Pons (tissue), 1 donor: ENCODE data around the gene HSPG2.

Experiments
- DNase-seq: peaks from one replicate; pipeline ENCODE4 v3.0.0-alpha.2; 2016; ENCODE audit warnings: low spot score

HSPG2 gene

DNA sequence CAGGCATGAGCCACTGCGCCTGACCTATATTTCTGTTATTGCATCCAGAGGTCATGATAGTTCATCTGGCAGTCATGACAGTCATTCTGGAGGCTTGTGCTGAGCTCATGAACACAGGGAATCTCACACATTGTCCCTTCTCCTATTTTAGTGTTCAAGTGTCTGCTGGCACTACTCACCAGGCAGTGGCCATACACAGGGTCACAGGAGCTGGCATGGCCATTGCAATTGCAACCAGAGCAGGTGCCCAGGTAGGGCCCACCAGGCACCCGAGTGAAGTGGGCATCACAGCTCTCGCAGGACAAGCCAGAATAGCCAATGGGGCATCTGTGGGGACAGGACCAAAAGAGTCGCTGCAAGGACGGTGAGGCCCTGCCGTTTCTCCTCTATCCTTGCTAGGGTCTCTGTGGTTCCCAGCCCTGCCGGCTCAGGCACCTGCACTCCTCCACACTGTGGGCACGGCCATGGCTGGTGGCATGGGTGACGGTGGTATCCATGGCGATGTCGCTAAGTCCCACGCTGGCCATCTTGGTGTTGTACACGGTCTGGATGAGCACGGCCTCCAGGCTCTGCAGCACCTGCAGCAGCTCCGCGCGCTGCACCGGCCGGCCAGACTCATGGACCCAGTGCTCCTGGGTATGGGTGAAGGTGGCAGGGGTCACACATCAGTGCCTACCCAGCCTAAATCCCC lies 57.0 kb downstream of the HSPG2 start:
- DNase-seq: no peak

DNA sequence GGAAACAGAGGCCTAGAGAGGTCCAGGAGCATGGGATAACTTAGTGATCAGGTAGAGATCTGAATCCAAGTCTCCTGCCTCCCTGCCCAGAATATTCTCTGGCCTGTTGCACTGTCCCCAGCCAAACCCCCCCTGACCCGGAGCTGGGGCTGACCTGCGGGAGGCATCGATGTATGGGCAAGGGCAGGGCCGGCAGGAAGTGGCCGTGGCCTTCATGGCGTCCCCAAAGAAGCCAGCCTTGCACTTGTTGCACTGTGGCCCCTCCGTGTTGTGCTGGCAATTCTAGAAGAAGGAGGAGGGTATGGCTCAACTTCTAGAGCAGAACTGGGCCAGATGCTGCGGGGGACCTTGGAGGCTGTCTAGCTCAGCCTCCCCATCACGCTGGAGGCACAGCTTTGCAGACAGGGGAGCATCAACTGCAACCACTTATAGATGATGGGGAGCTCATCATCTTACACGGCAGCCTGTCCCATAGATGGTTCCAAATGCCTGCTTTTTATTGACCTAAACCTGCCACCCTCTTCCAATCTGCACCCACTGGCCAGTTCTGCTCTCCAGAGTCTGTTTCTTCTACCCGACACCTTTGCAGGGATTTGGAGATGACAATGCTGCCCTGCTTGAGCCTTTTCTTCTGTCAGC lies 58.2 kb downstream of the HSPG2 start:
- no peak for DNase-seq

DNA sequence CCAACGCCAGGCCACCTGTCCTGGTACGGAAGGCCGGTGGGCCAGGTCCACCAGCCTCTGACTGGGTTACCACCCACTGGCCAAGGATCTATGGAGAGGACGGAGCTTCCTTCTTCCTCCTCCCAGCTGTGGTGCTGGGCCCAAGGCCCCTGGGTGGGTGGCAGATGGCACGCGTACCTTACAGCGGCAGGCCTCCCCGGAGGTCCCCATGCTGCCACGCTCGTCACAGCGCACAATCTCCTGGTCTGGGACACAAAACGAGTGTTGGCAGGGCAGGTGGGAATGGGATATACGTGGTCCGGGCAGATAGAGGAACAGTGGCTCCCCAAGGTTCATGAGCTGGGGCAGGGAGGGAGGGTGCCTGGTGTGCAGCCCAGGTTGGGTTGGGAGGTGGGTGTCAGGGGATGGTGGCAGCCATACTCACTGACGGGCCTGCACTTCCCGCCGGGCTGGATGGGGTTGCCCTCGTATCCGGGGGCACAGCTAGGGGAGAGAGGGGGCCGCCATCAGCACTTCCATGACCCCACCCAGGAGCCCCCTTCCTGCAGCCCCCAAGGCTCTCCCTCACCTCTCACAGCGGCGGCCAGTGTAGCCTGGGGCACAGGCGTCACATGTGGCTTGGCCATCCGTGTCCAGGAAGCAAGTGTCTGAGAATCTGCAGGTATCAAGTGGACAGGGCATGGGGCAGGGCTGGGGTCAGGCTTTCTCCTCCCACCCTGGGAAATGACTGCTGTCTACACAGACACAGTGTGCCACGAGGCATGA lies 58.9 kb downstream of the HSPG2 start:
- no peak for DNase-seq

DNA sequence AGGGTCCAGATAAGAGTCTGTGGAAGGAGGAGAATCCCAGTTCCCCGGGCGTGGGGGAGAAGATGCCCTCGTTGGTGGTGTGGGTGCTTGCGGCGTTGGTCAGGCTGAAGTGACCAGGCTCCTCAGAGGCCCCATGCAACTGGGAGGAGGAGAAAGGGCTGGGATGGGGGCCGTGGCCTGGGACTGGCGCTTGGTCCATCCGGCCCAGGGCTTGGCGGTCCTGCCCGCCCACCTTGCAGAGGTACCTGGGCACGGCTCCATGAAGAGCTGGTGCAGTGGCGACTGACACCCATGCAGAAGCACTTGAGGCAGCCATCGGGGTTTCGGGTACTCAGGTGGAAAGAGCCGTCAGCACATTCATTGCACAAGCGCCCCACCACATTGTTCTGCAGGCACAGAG lies 60.8 kb downstream of the HSPG2 start:
- no peak for DNase-seq

DNA sequence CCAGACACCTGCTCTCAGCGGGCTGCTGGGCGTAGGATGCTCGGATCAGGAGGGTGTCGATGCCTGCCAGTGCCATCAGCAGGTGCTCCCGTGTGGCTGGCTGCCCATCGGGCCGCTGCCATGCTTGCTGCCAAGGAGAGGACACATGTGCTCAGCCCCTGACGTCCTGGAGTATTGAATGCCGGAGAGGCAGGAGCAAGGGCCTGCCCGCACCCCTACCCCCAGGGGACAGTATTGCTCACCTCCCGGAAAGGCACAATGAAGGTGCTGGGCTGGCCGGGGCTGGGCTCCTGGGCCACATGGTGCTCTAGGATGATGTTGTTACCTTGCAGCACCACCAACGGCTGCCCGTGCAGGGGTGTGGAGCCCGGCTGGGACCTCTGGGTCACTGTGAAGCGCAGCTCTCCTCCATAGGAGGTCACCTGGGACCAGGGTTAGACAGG lies 61.5 kb downstream of the HSPG2 start:
- DNase-seq: no peak

DNA sequence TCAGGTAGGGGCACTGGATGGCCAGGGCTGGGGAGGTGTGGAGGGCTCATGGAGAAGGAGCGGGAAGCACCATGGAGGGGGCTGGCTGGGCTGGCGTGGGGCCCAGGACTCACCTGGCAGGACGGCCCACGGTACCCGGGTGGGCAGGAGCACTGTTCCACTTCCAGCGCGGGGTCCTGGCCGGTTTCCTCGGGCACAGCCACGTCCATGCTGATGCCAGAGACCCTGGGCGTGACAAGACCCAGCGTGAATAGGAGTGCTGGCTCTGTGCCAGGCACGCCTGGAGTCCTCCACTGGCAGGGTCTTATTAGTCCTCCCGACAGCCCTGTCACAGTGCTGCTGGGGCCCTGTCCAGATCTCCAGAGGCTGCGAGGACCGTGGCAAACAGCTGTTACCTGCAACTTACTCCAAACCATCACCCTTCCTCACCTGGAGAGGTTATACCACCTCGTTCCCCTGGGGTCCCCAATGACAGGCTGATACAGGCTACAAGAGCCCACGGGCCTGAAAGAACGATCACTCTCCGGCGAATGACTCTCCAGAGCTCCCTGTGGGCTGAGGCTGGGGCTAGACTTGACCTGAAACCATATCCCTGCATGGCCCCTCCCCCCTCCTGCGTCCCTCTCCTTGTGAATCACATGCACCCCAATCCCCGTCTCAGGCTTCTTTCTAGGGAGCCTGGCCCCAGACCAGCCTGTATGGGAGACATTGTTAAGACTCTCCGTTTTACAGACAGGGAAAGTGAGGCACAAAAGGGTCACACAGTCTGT lies 62.1 kb downstream of the HSPG2 start:
- no peak for DNase-seq

DNA sequence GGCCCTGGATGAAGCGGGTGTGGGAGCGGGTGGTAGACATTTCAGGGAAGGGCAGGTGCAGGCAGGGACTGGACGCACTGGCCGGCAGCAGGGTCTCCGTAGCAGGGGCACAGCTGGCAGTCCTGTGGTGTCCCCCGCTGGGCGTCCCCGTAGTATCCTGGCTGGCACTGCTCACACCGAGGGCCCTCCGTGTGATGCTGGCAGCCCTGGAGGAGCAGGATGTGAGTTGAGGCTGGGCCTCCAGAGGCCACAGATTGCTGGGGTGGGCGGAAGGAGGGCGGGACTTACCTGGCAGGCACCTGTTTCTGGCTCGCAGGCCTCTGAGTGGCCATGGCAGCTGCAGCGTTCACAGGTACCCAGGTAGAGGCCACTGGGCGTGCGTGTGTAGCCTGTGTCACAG lies 62.8 kb downstream of the HSPG2 start:
- no peak for DNase-seq

DNA sequence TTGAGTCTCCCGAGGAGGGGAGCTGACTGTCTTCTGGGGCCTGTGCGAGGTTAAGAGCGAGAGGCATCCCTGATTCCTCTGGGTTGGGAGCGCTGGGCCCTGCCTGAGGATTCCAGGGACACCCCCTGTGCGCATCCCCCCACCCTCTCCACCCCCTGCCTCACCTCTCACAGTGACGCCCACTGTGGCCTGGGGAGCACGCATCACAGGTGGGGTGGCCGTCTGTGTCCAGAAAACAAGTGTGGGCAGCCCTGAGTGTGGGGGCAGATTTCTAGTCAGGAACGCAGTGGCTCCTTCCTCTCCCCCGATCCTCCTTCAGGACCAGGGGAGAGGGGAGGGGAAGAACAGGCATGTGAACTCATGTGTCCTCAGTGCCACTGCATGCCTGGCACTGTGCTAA lies 63.3 kb downstream of the HSPG2 start:
- no peak for DNase-seq

DNA sequence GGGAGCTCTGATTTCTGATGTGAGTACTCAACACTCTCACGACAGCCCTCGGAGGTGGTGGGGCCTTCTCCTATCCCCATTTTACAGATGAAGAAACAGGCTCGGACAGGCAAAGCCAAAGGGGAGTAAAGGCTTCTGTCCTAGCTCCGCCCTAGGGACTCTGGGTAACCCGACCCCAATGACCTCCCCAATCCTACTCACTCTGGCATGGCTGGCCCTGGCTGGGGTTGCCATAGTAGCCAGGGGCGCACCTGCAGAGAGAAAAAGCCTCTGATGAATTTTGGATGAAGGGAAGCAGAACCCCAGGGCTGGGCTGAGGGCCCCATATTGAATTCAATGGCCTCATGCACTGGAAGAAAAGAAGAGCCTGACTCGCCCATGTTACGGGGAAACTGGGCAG lies 63.9 kb downstream of the HSPG2 start:
- DNase-seq: no peak

DNA sequence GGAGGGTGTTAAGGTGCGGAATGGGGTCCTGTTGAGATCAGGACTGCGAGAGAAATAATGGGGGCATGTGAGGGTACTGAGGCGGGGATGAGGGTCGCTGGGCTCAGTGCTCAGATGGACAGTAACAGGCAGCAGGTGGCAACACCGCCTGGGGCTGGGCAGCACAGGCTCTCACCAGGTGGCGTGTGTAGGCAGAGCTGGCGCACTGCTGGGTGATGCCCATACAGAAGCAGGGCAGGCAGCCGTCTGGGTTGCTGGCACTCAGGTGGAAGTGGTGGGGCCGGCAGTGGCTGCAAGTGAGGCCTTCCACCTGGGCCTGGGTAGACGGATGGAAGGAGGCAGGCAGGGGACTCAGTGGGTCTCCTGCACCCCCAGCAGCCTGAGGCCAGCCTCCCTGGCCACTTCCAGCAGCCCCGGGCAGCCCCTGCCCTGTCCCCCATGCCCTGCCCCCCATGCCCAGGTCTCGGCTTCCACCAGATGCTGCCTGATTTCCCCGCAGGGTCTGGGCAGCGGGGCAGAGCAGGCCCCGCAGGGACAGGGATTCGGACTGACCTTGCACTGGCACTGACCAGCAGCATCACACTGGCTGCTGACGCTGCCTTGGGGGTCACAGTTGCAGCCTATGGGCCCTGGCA lies 64.5 kb downstream of the HSPG2 start:
- DNase-seq: no peak

DNA sequence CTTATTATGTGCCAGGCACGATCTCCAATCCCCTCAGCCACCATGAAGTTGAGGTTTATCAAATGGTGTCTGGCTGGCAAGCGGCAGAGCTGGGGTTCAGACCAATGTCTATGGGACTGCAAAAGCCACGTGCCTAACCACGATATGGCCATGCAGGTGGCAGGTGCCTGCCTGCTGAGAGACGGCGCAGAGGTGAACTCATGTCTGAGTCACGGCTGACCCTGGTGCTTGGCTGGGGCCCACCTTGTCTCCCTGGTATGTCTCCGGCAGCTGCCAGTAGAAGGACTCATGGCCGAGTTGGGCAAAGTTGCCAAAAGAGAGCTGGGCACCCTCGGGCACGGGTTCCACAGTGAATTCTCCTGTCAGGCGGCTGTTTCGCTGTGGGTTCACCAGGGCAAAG lies 65.2 kb downstream of the HSPG2 start:
- DNase-seq: no peak

DNA sequence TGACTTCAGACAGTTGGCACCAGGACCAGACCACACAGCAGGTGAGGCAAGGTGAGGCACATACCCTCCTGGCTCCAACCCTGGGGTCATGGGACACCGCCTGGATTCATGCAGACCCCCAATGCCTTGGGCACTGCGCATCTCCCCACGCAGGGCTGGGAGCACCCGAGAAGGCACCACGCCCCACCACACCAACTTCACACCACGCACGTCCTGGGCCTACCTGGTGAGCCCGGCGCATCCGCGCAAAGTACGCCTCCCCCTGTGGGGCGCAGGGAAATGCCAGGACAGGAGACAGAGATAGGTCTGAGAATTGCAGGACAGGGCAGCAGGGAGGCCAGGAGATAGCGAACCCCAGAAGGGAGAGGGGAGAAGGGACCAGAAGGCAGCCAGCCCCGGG lies 66.5 kb downstream of the HSPG2 start:
- no peak for DNase-seq

DNA sequence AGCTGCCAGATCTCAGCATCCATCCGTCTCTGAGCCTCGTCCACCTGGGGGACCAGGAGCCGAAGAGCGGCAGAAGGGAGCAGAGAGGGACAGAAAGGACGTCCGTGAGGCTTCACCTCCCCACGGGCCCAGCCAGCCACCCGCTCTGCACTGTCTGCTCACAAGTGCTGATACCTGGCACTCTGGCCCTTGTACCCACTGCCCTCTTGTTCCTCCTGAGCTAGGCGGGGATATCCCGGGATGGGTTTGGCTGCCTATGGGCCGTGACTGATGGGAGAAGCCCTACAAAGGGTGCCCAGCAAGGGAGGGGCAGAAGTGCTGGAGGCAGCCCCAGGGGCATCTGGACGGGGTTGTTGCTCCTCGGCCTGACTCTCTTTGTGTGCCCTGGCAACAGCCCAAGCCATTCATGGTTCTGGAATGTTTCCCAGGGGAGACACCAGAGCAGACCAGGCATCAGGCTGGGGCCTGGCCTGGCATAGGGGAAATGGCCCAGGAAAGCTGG lies 67.4 kb downstream of the HSPG2 start:
- DNase-seq: peak; percentile 81

DNA sequence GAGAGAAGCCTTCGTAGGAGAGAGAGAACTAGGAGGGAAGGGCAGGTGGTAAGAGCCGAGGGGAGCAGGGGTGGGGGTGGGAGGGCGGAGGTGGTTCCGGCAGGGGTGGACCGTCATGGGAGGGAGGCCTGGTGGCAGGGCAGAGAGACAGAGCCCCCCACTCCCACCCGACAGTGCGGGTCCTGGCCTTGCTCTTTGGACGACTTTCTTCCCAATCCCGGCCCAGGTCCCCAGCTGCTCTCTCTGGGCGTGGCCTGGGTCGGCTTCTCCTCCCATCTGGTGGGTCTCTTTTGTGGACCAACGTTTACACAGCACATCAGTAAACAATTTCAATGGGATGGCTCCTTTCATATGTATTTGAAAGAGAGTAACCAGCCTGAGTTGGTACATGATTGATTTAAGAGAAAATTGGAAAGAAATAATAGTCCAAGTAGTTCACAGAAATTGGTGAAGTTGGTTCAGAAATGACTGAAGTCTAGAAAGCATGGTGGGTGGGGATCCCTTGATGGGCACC lies 68.1 kb downstream of the HSPG2 start:
- DNase-seq: no peak

DNA sequence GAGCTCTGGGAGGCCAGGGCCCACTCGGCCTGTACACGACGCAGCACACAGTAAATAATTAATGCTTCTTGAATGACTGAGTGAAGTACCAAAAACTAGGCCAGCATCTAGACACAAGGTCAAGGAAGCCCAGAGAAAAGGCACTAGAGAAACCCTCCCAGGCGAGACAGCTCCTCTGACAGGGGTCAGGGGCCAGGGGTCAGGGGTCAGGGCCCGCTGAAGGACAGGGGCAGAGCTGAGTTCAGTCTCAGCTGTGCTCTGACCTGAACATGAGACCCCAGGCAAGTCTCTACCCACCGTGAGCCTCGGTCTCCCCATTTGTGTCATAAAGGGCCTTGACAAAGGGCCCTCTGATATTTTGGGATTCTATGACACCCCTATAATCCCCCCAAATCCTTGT lies 68.6 kb downstream of the HSPG2 start:
- DNase-seq: no peak

DNA sequence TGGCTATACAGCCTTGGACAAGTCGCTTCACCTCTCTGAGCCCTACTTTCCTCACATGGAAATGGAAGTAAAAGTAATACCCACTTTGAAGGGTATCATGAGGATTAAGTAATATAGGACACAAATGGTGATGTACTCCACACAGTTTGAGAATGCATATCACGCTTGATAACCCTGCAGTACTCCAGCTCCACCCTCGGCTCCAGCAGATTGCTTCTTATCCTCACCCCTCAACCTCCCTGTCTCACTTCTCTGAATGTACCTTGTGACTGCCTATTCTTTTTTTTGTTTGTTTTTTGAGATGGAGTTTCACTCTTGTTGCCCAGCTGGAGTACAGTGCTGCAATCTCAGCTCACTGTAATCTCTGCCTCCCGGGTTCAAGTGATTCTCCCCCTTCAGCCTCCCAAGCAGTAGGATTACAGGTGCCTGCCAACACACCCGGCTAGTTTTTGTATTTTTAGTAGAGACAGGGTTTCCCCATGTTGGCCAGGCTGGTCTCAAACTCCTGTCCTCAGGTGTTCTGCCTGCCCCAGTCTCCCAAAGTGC lies 69.6 kb downstream of the HSPG2 start:
- DNase-seq: no peak

DNA sequence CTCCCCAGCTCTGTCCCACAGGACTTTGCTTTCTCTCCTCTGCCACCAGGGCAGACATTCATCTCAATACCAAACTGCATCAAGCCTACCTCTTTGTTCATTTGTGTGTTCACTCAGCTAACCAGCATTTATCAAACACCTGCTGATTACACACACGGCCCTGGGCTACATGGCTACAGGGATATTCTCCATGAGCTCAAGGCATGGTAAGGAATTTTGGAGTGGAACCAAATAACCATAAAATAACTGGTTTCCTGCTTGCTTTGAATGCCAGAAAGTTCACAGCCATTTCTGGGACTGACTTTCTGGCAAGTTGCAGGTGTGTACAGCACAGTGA lies 70.4 kb downstream of the HSPG2 start:
- no peak for DNase-seq

DNA sequence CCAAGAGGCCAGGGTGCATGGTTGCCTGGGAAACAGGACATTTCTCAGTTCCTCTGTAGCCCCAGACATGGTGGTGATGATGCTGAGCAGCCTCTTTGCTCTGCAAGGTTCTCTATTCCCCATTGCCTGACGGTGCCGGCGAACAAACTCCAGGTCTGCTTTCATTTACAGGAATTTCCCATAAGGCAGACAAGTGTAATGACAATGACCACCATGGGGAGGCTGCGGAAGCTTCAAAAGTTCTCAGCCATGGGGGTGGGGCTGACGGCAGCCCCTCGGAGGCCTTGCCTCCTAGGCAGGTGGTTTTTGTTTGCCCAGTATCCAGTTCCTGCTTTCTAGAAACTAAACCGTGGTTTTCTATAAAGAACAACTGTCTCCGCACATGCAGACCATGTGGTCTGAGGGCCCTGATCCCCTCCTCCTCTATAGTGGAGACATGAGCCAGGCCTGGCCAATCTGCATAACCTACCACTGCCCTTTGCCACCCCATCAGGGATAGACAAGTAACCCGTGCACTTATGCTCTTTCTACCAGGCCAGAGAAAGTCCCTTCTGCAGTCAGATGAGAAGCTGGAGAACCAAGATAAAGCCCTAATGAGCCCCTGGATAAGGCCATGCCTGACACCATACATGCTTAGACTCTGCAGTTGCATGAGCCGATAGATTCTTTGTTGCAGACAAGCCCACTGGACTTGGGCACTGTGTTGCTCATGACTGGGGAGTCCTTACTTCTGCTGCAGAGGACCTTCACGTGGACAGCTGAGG lies 71.0 kb downstream of the HSPG2 start:
- no peak for DNase-seq

DNA sequence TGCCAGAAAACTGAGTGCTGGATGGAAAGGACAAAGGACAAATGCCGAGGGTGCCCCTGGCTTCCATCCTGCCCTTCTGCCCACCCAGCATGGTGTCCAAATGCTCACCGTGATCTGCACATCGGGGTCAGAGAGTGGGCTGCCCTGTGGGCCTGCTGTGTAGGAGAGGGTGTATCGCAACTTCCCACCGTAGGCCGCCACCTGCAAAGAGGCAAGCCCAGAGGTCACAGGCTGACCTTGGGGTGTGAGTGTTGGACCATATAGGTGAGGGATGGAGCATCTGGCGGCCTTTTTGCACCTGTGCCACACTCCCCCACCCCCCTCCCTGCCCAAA lies 71.5 kb downstream of the HSPG2 start:
- no peak for DNase-seq

DNA sequence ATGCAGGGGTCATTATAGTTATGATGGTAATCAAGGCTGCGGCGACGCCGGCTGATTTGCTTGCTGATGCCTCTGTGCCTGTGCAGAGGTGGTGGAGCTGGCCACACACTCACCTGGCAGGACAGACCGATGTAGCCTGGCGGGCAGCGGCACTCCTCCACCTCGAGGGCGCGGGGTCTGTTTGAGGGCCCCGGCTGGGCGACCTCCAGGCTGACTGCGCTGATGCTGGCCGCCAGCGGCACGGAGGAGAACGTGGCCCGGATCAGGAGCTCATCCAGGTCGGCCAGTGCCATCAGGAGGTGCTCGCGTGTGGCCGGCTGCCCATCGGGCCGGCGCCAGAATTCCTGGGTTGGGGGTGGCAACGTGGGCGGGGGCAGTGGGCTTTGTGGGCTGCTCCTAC lies 72.4 kb downstream of the HSPG2 start:
- DNase-seq: no peak

DNA sequence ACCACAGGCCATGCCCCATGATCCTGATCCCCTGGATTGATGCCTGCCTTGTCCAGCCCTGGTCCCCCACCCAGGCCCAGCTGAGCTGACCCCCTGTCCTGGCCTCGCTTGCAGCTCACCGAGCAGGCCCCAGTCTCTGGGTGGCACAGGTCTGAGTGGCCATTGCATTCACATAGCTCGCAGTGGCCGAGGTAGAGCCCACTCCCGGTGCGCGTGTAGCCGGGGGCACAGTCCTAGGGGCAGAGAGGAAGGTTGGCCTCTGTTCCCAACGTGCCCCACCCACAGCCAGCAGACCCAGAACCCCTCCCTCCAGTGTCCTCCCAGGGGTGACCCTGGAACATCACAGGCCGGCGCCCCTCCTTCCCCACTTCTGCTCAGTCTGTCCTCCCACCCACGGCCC lies 73.1 kb downstream of the HSPG2 start:
- DNase-seq: no peak
